Thyroid gland (tissue), 4 donors: ENCODE data around the gene PHTF2. TPM values are rescaled to one million over a fixed set of nuclear protein-coding genes. Genes with fewer than 3 reads are reported as not detected.

Experiments
- DNase-seq, 2 donors: peaks; one replicate each; pipeline ENCODE4 v3.0.0-alpha.2; 2019
- H3K27ac ChIP-seq, 3 donors: fragments of 200-600 bp; sonication (generic); 1 replicate in 2 of 3; 2 replicates in 1 of 3; pipeline ENCODE4 v1.5.1; 2016 to 2019; ENCODE audit warnings: mild to moderate bottlenecking in 1 of 3, moderate library complexity in 1 of 3
- H3K27me3 ChIP-seq: fragments of 200-600 bp; sonication (generic); one replicate; pipeline ENCODE4 v1.5.1; 2019
- H3K36me3 ChIP-seq, 2 donors: fragments of 200-600 bp; sonication (generic); one replicate each; pipeline ENCODE4 v1.5.1; 2016 to 2019
- H3K4me1 ChIP-seq, 2 donors: fragments of 200-600 bp; sonication (generic); one replicate each; pipeline ENCODE4 v1.5.1; 2017 to 2019
- H3K4me3 ChIP-seq, 3 donors: fragments of 200-600 bp; sonication (generic); replicated peaks in 1 of 3; 1 replicate in 2 of 3; 2 replicates in 1 of 3; pipeline ENCODE4 v1.5.1; 2016; ENCODE audit warnings: mild to moderate bottlenecking in 1 of 3
- H3K9me3 ChIP-seq: fragments of 200-600 bp; sonication (generic); one replicate; pipeline ENCODE4 v1.5.1; 2017
- CTCF ChIP-seq, 6 experiments: fragments of 200-600 bp in 3 of 6; fragments of 450-650 bp in 3 of 6; sonication (generic) in 3 of 6; IDR thresholded peaks; one replicate each; pipeline ENCODE4 v1.5.1; 2016 to 2019; ENCODE audit warnings: antibody characterized with exemption in 6 of 6, mild to moderate bottlenecking in 2 of 6, inconsistent platforms in 1 of 6, moderate library complexity in 1 of 6
- POLR2A ChIP-seq, 2 donors: fragments of 450-650 bp; IDR thresholded peaks; one replicate each; pipeline ENCODE4 v1.6.1; 2017; ENCODE audit warnings: antibody characterized with exemption in 2 of 2, mild to moderate bottlenecking in 2 of 2, moderate library complexity in 1 of 2
- WGBS, 2 donors: methylation state at CpG; one replicate each; pipeline ENCODE4 v1.1.5; 2017; 5-methylcytosine and 5-hydroxymethylcytosine counted together
- intact Hi-C: fragments of 100-400 bp; cut with DNase I; formaldehyde crosslinking; loops from one replicate; pipeline ENCODE4 v1.15.1; 2023
- total RNA-seq, 4 donors: library from RNA; depleted of rRNA; stranded (reverse); fragments of >200 nt; gene quantifications; one replicate each; pipeline ENCODE4 v1.2.3, GENCODE V29; 2016

PHTF2 gene
- total RNA-seq, 4 donors from 2014 or later: 15.3 to 28.3 (median 25.3) TPM

- no peak overlapping the region for H3K4me3 ChIP-seq
- H3K27me3 ChIP-seq: no peaks in the 10 kb centered on the region
- H3K9me3 ChIP-seq: no peaks in the 10 kb centered on the region
- no peak for DNase-seq
- 89 to 94% methylated on average over 1 of the region's 1 CpG for WGBS, 2 donors
- no peaks in the 10 kb centered on the region for H3K4me1 ChIP-seq
- no peak for TF ChIP-seq CTCF (IDR thresholded peaks at IDR 0.05)
- TF ChIP-seq POLR2A (IDR thresholded peaks at IDR 0.05): no peak
- intact Hi-C loops: no loop called here
- H3K36me3 ChIP-seq: no peaks in the 10 kb centered on the region
- H3K27ac ChIP-seq: no peak overlapping the region
These were observed 79.9 kb downstream of the PHTF2 start for GRCh38 chr7:77878500-77878899.

DNA sequence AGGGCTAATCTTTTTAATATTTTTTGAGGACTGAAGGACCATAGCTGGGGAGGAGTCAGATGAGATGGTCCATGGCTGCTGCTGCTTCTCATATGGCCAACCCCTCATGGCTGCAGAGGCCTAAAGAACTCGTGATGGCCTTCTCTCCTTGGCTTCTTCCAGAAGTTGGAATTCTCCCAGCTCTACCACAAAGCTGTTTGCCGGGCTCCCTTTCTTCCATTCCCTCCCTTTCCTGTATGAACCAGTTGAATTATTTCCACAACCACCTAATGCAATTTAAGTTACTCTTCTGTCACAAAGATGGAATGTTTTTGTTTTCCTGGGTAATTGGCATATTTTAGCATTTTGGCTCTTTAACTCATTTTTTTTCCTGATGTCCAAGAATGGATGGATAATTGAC is 80.7 kb downstream of the PHTF2 start:
- Histone ChIP-seq H3K27me3 (no peaks in the 10 kb centered on the region), H3K27ac (no peak overlapping the region), H3K36me3 (no peaks in the 10 kb centered on the region), H3K4me1 (no peaks in the 10 kb centered on the region), H3K4me3 (no peak overlapping the region), H3K9me3 (no peaks in the 10 kb centered on the region)
- no peak for DNase-seq
- 72 to 78% methylated on average over 2 of the region's 2 CpGs for WGBS, 2 donors
- TF ChIP-seq CTCF (IDR thresholded peaks at IDR 0.05): no peak
- no peak for TF ChIP-seq POLR2A (IDR thresholded peaks at IDR 0.05)
- intact Hi-C loops: no loop called here

- no peaks in the 10 kb centered on the region for H3K27me3 ChIP-seq
- H3K27ac ChIP-seq: no peak overlapping the region
- H3K4me1 ChIP-seq: no peaks in the 10 kb centered on the region
- 96 to 99% methylated on average over 2 of the region's 2 CpGs for WGBS, 2 donors
- H3K9me3 ChIP-seq: no peaks in the 10 kb centered on the region
- no peak overlapping the region for H3K4me3 ChIP-seq
- TF ChIP-seq CTCF (IDR thresholded peaks at IDR 0.05): no peak
- TF ChIP-seq POLR2A (IDR thresholded peaks at IDR 0.05): no peak
- DNase-seq: no peak
- H3K36me3 ChIP-seq: no peaks in the 10 kb centered on the region
- intact Hi-C loops: no loop called here
These were observed 83.3 kb downstream of the PHTF2 start for GRCh38 chr7:77881871-77882270.

DNA sequence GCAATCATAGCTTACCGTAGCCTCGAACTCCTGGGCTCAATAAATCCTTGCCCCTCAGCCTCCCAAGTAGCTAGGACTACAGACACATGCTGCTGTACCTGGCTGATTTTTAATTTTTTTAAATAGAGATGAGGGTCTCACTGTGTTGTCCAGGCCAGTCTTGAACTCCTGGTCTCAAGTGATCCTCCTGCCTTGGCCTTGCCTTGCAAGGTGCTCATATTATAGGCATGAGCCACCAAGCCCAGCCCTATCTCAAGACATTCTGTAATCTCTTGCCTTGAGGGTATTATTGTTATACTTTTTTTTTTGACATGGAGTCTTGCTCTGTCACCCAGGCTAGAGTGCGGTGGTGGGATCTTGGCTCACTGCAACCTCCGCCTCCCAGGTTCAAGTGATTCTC is 86.6 kb downstream of the PHTF2 start:
- H3K4me1 ChIP-seq: no peaks in the 10 kb centered on the region
- intact Hi-C loops: no loop called here
- no peak overlapping the region for H3K4me3 ChIP-seq
- 99% methylated on average over 4 of the region's 4 CpGs for WGBS, 2 donors
- TF ChIP-seq CTCF (IDR thresholded peaks at IDR 0.05) (no peak), POLR2A (IDR thresholded peaks at IDR 0.05) (no peak)
- H3K27me3 ChIP-seq: no peaks in the 10 kb centered on the region
- H3K27ac ChIP-seq: no peak overlapping the region
- H3K9me3 ChIP-seq: no peaks in the 10 kb centered on the region
- no peak for DNase-seq
- H3K36me3 ChIP-seq: no peaks in the 10 kb centered on the region

DNA sequence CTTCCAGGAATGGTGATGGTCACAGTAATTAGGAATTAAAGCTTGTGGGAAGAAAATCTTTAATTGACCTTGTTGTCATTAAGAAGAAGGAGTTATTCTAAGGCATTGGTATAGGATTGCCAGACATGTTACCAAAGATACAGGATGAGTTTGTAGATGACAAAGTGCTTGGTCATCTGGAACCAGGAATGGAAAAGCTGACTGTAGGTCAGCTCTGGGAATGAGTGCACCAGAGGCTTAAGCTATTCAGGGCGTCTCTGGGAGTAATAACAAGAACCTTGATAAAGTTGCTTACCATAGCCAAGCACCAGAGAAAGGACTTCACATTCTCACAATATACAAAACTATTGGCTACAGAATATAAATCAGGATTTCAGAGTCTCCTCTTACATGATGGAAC is 89.0 kb downstream of the PHTF2 start:
- no peaks in the 10 kb centered on the region for H3K36me3 ChIP-seq
- intact Hi-C loops: no loop called here
- no peak overlapping the region for H3K27ac ChIP-seq
- H3K4me1 ChIP-seq: no peaks in the 10 kb centered on the region
- H3K4me3 ChIP-seq: no peak overlapping the region
- DNase-seq: no peak
- H3K27me3 ChIP-seq: no peaks in the 10 kb centered on the region
- 78 to 83% methylated on average over 1 of the region's 1 CpG for WGBS, 2 donors
- no peak for TF ChIP-seq POLR2A (IDR thresholded peaks at IDR 0.05)
- no peak for TF ChIP-seq CTCF (IDR thresholded peaks at IDR 0.05)
- H3K9me3 ChIP-seq: no peaks in the 10 kb centered on the region
